Activated naive CD4-positive, alpha-beta T cell treated with anti-CD3 and anti-CD28 coated beads for 36 hours (primary cell): ENCODE measurements around the gene AKR1C2. TPM values are rescaled to one million over a fixed set of nuclear protein-coding genes. Genes with fewer than 3 reads are reported as not detected.
"Not testable (repeated sequence)": the region's sequence is repeated elsewhere in the genome, so short reads cannot be mapped to it uniquely, and the experiment has no call there.

Experiments used
- CTCF ChIA-PET: fragments of 350-600 bp; sonication (Branson Sonifier 250); formaldehyde crosslinking; loops from one replicate; lab custom pipeline; 2021; ENCODE audit warnings: antibody characterized with exemption; lab: Charles Lee
- DNase-seq: peaks from one replicate; pipeline ENCODE4 v3.0.0-alpha.2; 2020
- H3K27ac Mint-ChIP-seq: one replicate; pipeline ENCODE4 v1.8.0; 2021; ENCODE audit warnings: mild to moderate bottlenecking, mixed read lengths
- H3K27me3 Mint-ChIP-seq: one replicate; pipeline ENCODE4 v1.8.0; 2021; ENCODE audit warnings: low read depth, mixed read lengths
- H3K36me3 Mint-ChIP-seq: one replicate; pipeline ENCODE4 v1.8.0; 2021; ENCODE audit warnings: low read depth, mixed read lengths
- H3K4me1 Mint-ChIP-seq: one replicate; pipeline ENCODE4 v1.8.0; 2021; ENCODE audit warnings: low read depth, mixed read lengths
- H3K4me3 Mint-ChIP-seq: one replicate; pipeline ENCODE4 v1.8.0; 2021; ENCODE audit warnings: mild to moderate bottlenecking, moderate library complexity, mixed read lengths
- H3K9me3 Mint-ChIP-seq: one replicate; pipeline ENCODE4 v1.8.0; 2021; ENCODE audit warnings: mixed read lengths
- intact Hi-C: fragments of 100-400 bp; cut with micrococcal nuclease; formaldehyde crosslinking; loops from one replicate; pipeline ENCODE4 v1.15.1; 2023
- total RNA-seq, 2 experiments: library from RNA; stranded (reverse); gene quantifications; one replicate each; pipeline ENCODE4 v1.2.3, GENCODE V29; 2021

AKR1C2 gene
- total RNA-seq, 2 experiments from 2014 or later = 0.10 TPM; not detected in 1

- H3K27me3 Mint-ChIP-seq = no peaks in the 10 kb centered on the region
- no peaks in the 10 kb centered on the region for H3K36me3 Mint-ChIP-seq
- no peak overlapping the region for H3K27ac Mint-ChIP-seq
- CTCF ChIA-PET = no interaction called here
- H3K4me1 Mint-ChIP-seq = no peaks in the 10 kb centered on the region
- intact Hi-C loops = no loop called here
- DNase-seq = no peak
- H3K4me3 Mint-ChIP-seq = no peak overlapping the region
- H3K9me3 Mint-ChIP-seq = no peaks in the 10 kb centered on the region
These were observed 58.8 kb downstream of the AKR1C2 start for GRCh38 chr10:4944841-4945240.

GRCh38 chr10:4943821-4944220, 59.8 kb downstream of the AKR1C2 start:
- no peaks in the 10 kb centered on the region for H3K27me3 Mint-ChIP-seq
- H3K9me3 Mint-ChIP-seq = no peaks in the 10 kb centered on the region
- no peaks in the 10 kb centered on the region for H3K36me3 Mint-ChIP-seq
- no peak for DNase-seq
- no peaks in the 10 kb centered on the region for H3K4me1 Mint-ChIP-seq
- H3K4me3 Mint-ChIP-seq = no peak overlapping the region
- no peak overlapping the region for H3K27ac Mint-ChIP-seq
- intact Hi-C loops = no loop called here
- CTCF ChIA-PET = no interaction called here

GRCh38 chr10:4943416-4943815, 60.2 kb downstream of the AKR1C2 start:
- H3K27ac Mint-ChIP-seq, intact Hi-C loops, H3K9me3 Mint-ChIP-seq, H3K36me3 Mint-ChIP-seq, H3K4me3 Mint-ChIP-seq, H3K27me3 Mint-ChIP-seq, H3K4me1 Mint-ChIP-seq, CTCF ChIA-PET, DNase-seq: not testable (repeated sequence)

- CTCF ChIA-PET, H3K4me1 Mint-ChIP-seq, intact Hi-C loops, H3K4me3 Mint-ChIP-seq, DNase-seq, H3K27ac Mint-ChIP-seq, H3K9me3 Mint-ChIP-seq, H3K36me3 Mint-ChIP-seq, H3K27me3 Mint-ChIP-seq: not testable (repeated sequence)
These were observed 60.7 kb downstream of the AKR1C2 start for GRCh38 chr10:4942931-4943330.

- Mint-ChIP-seq H3K9me3 (no peaks in the 10 kb centered on the region), H3K27me3 (no peaks in the 10 kb centered on the region), H3K4me3 (no peak overlapping the region), H3K27ac (no peak overlapping the region), H3K36me3 (no peaks in the 10 kb centered on the region), H3K4me1 (no peaks in the 10 kb centered on the region)
- CTCF ChIA-PET = no interaction called here
- DNase-seq = no peak
- intact Hi-C loops = no loop called here
These were observed 61.9 kb downstream of the AKR1C2 start for GRCh38 chr10:4941540-4942330.

GRCh38 chr10:4940909-4941308, 62.7 kb downstream of the AKR1C2 start:
- H3K4me1 Mint-ChIP-seq, H3K27me3 Mint-ChIP-seq, H3K36me3 Mint-ChIP-seq, H3K27ac Mint-ChIP-seq, H3K9me3 Mint-ChIP-seq, DNase-seq, H3K4me3 Mint-ChIP-seq, intact Hi-C loops, CTCF ChIA-PET: not testable (repeated sequence)

- H3K27me3 Mint-ChIP-seq, H3K4me3 Mint-ChIP-seq, H3K27ac Mint-ChIP-seq, DNase-seq, intact Hi-C loops, H3K36me3 Mint-ChIP-seq, H3K9me3 Mint-ChIP-seq, H3K4me1 Mint-ChIP-seq, CTCF ChIA-PET: not testable (repeated sequence)
These were observed 63.6 kb downstream of the AKR1C2 start for GRCh38 chr10:4940073-4940428.

GRCh38 chr10:4939224-4940072, 64.2 kb downstream of the AKR1C2 start:
- intact Hi-C loops = no loop called here
- DNase-seq = no peak
- H3K9me3 Mint-ChIP-seq = no peaks in the 10 kb centered on the region
- no peaks in the 10 kb centered on the region for H3K27me3 Mint-ChIP-seq
- no peak overlapping the region for H3K27ac Mint-ChIP-seq
- H3K36me3 Mint-ChIP-seq = no peaks in the 10 kb centered on the region
- no peaks in the 10 kb centered on the region for H3K4me1 Mint-ChIP-seq
- no peak overlapping the region for H3K4me3 Mint-ChIP-seq
- CTCF ChIA-PET = no interaction called here

Other genes starting within 250 kb of the AKR1C2 start
- gene AKR1E2, start 177.7 kb downstream of the AKR1C2 start, total RNA-seq = 1 to 10 TPM; 7.1 to 7.3 TPM
- gene AKR1C1, start 40.4 kb downstream of the AKR1C2 start, total RNA-seq = 1 to 10 TPM in 1 of 2 experiments, under 1 TPM in 1; 0.41 to 1.1 TPM
- under 1 TPM; 0.33 to 0.47 TPM for gene AKR1C3, start 90.6 kb upstream of the AKR1C2 start, total RNA-seq
- gene AKR1C8, start 181.3 kb upstream of the AKR1C2 start, total RNA-seq = not detected
- not detected for gene AKR1C4, start 193.0 kb upstream of the AKR1C2 start, total RNA-seq